Gastroesophageal sphincter (tissue), 4 donors: Measurements from ENCODE around the gene CNTNAP5. TPM values are rescaled to one million over a fixed set of nuclear protein-coding genes. Genes with fewer than 3 reads are reported as not detected.

Experiments
- ATAC-seq: fragments of 150-250 bp; one replicate; pipeline ENCODE4 v1.9.1; 2016; ENCODE audit warnings: mild to moderate bottlenecking, moderate library complexity
- H3K27ac ChIP-seq, 4 donors: fragments of 200-600 bp; sonication (generic) in 3 of 4; 1 replicate in 3 of 4; 2 replicates in 1 of 4; pipeline ENCODE4 v1.5.1; 2016 to 2019
- H3K27me3 ChIP-seq: fragments of 200-600 bp; sonication (generic); one replicate; pipeline ENCODE4 v1.5.1; 2019
- H3K36me3 ChIP-seq, 2 donors: fragments of 200-600 bp; sonication (generic); one replicate each; pipeline ENCODE4 v1.5.1; 2019; ENCODE audit warnings: control low read depth in 1 of 2
- H3K4me1 ChIP-seq, 3 donors: fragments of 200-600 bp; sonication (generic); 1 replicate in 2 of 3; 2 replicates in 1 of 3; pipeline ENCODE4 v1.5.1; 2016 to 2019; ENCODE audit warnings: control low read depth in 2 of 3
- H3K4me3 ChIP-seq, 2 donors: fragments of 200-600 bp; sonication (generic); one replicate each; pipeline ENCODE4 v1.5.1; 2019; ENCODE audit warnings: mild to moderate bottlenecking in 1 of 2, moderate library complexity in 1 of 2
- H3K9me3 ChIP-seq, 3 donors: fragments of 200-600 bp; sonication (generic); one replicate each; pipeline ENCODE4 v1.5.1; 2017 to 2019; ENCODE audit warnings: control low read depth in 2 of 3
- CTCF ChIP-seq, 4 experiments: fragments of 200-600 bp in 2 of 4; fragments of 450-650 bp in 2 of 4; sonication (generic) in 1 of 4; IDR thresholded peaks; one replicate each; pipeline ENCODE4 v1.5.1; 2017 to 2019; ENCODE audit warnings: antibody characterized with exemption in 4 of 4, mild to moderate bottlenecking in 2 of 4, moderate library complexity in 2 of 4
- EP300 ChIP-seq: sonication (generic); formaldehyde crosslinking; IDR thresholded peaks from one replicate; pipeline ENCODE4 v1.6.1; 2017; ENCODE audit warnings: antibody characterized with exemption, mild to moderate bottlenecking
- POLR2A ChIP-seq, 2 donors: fragments of 450-650 bp; IDR thresholded peaks; one replicate each; pipeline ENCODE4 v1.6.1; 2017; ENCODE audit warnings: antibody characterized with exemption in 2 of 2, mild to moderate bottlenecking in 2 of 2, moderate library complexity in 1 of 2
- POLR2AphosphoS5 ChIP-seq: sonication (generic); formaldehyde crosslinking; IDR thresholded peaks from one replicate; pipeline ENCODE4 v1.6.1; 2017; ENCODE audit warnings: antibody characterized with exemption
- WGBS, 2 donors: methylation state at CpG; one replicate each; pipeline ENCODE4 v1.1.5; 2018; ENCODE audit warnings: low coverage in 1 of 2; 5-methylcytosine and 5-hydroxymethylcytosine counted together
- total RNA-seq, 4 donors: library from RNA; depleted of rRNA; stranded (reverse); fragments of >200 nt; gene quantifications; one replicate each; pipeline ENCODE4 v1.1.0, GENCODE V29; 2016

Gene CNTNAP5
- total RNA-seq, 4 donors from 2014 or later = 3.2 TPM; not detected in 3

- no peak overlapping the region for H3K4me3 ChIP-seq
- no peak for ATAC-seq
- H3K9me3 ChIP-seq = no peaks in the 10 kb centered on the region
- no peaks in the 10 kb centered on the region for H3K27me3 ChIP-seq
- H3K4me1 ChIP-seq = peaks cover 0 to 7% (median 0%) of the 10 kb centered on the region in 3 donors
- no peak overlapping the region for H3K27ac ChIP-seq
- TF ChIP-seq EP300 (no peak), POLR2AphosphoS5 (no peak), CTCF (IDR thresholded peaks at IDR 0.05) (no peak), POLR2A (IDR thresholded peaks at IDR 0.05) (no peak)
- H3K36me3 ChIP-seq = no peaks in the 10 kb centered on the region
- WGBS, 2 donors = 45 to 77% methylated on average over 4 to 6 of the region's 6 CpGs
These were observed 533.3 kb downstream of the CNTNAP5 start for GRCh38 chr2:124558277-124558905.

GRCh38 chr2:124559236-124559635 lies 534.1 kb downstream of the CNTNAP5 start:
- no peaks in the 10 kb centered on the region for H3K9me3 ChIP-seq
- ATAC-seq = no peak
- H3K4me3 ChIP-seq = no peak overlapping the region
- no peak overlapping the region for H3K27ac ChIP-seq
- H3K36me3 ChIP-seq = no peaks in the 10 kb centered on the region
- no peaks in the 10 kb centered on the region for H3K27me3 ChIP-seq
- WGBS, 2 donors = 80 to 93% methylated on average over 2 of the region's 2 CpGs
- no peak for TF ChIP-seq EP300
- TF ChIP-seq POLR2A (IDR thresholded peaks at IDR 0.05) = no peak
- no peak for TF ChIP-seq CTCF (IDR thresholded peaks at IDR 0.05)
- TF ChIP-seq POLR2AphosphoS5 = no peak
- peaks cover 0 to 7% (median 0%) of the 10 kb centered on the region in 3 donors for H3K4me1 ChIP-seq

GRCh38 chr2:124560592-124561112 lies 535.6 kb downstream of the CNTNAP5 start:
- H3K27me3 ChIP-seq = no peaks in the 10 kb centered on the region
- H3K27ac ChIP-seq = no peak overlapping the region
- WGBS, 2 donors = 67 to 85% methylated on average over 3 to 4 of the region's 4 CpGs
- no peak for TF ChIP-seq POLR2AphosphoS5
- no peak for TF ChIP-seq CTCF (IDR thresholded peaks at IDR 0.05)
- TF ChIP-seq POLR2A (IDR thresholded peaks at IDR 0.05) = no peak
- TF ChIP-seq EP300 = no peak
- H3K9me3 ChIP-seq = no peaks in the 10 kb centered on the region
- H3K4me1 ChIP-seq = peaks cover 0 to 7% (median 0%) of the 10 kb centered on the region in 3 donors
- ATAC-seq = no peak
- no peak overlapping the region for H3K4me3 ChIP-seq
- no peaks in the 10 kb centered on the region for H3K36me3 ChIP-seq

- TF ChIP-seq CTCF (IDR thresholded peaks at IDR 0.05) (no peak), POLR2AphosphoS5 (no peak), EP300 (no peak), POLR2A (IDR thresholded peaks at IDR 0.05) (no peak)
- Histone ChIP-seq H3K27me3 (no peaks in the 10 kb centered on the region), H3K36me3 (no peaks in the 10 kb centered on the region), H3K4me3 (no peak overlapping the region), H3K9me3 (no peaks in the 10 kb centered on the region), H3K4me1 (no peaks in the 10 kb centered on the region), H3K27ac (no peak overlapping the region)
- WGBS, 2 donors = 82 to 91% methylated on average over 2 of the region's 2 CpGs
- no peak for ATAC-seq
These were observed 536.4 kb downstream of the CNTNAP5 start for GRCh38 chr2:124561486-124561885.

GRCh38 chr2:124563426-124563825 lies 538.3 kb downstream of the CNTNAP5 start:
- no peaks in the 10 kb centered on the region for H3K9me3 ChIP-seq

More at GRCh38 chr2:124563426-124563825, 538.3 kb downstream of the CNTNAP5 start:
- ATAC-seq = no peak
- TF ChIP-seq CTCF (IDR thresholded peaks at IDR 0.05) (no peak), POLR2A (IDR thresholded peaks at IDR 0.05) (no peak), POLR2AphosphoS5 (no peak), EP300 (no peak)
- Histone ChIP-seq H3K36me3 (no peaks in the 10 kb centered on the region), H3K27me3 (no peaks in the 10 kb centered on the region), H3K4me3 (no peak overlapping the region), H3K4me1 (no peaks in the 10 kb centered on the region), H3K27ac (no peak overlapping the region)
